GM18873 (cell line): ENCODE data around the gene POLN.

ENCODE experiments used
- ATAC-seq: cut with Tn5 transposase; IDR thresholded peaks from one replicate; pipeline ENCODE4 v1.9.1; 2021; ENCODE audit warnings: mild to moderate bottlenecking, moderate library complexity, moderate number of reproducible peaks; ENCODE audit not compliant: unreplicated experiment, low FRiP score

Gene POLN

GRCh38 chr4:2089222-2089621 is 152.7 kb downstream of the POLN start:
- ATAC-seq: no peak

DNA sequence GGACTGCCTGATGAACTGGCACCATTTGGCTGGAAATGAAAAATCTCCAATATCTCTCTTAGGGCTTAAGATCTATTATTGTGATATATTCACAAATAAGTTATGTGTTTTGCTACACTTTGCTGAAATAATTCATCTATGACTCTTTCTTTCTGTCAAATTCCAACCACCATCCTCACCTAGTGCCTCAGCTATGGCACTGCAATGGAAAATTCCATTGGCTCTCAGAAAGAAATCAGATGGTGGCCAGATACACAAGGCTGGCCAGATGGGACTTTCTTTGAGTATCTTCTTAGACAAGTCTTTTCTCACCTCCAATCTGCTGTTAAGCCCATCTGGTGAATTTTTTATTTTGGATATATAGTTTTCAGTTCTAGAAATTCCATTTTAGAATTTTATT is 154.8 kb downstream of the POLN start:
- no peak for ATAC-seq

- ATAC-seq: no peak
Observed at GRCh38 chr4:2085496-2085901, 156.4 kb downstream of the POLN start.

DNA sequence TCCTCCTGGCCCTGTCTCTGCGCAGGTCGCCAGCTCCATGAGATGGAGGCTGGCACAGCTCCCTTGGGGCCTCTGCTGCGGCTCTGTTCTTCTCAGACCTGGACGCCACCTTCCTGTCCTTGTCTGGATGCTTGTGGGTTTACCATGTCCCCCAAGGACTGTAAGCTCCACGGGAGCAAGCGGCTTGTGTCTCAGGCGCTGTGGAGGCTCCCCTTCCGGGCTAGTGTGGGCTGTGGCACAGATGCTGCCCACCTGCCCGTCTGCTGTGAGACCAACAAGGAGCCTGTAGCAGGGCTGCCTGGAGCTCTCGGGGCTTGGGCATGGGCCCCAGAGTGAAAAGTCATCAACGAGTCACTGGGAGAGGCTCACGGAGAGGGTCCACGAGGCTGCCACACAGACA is 157.6 kb downstream of the POLN start:
- no peak for ATAC-seq

- no peak for ATAC-seq
Observed at GRCh38 chr4:2083826-2084160, 158.1 kb downstream of the POLN start.

DNA sequence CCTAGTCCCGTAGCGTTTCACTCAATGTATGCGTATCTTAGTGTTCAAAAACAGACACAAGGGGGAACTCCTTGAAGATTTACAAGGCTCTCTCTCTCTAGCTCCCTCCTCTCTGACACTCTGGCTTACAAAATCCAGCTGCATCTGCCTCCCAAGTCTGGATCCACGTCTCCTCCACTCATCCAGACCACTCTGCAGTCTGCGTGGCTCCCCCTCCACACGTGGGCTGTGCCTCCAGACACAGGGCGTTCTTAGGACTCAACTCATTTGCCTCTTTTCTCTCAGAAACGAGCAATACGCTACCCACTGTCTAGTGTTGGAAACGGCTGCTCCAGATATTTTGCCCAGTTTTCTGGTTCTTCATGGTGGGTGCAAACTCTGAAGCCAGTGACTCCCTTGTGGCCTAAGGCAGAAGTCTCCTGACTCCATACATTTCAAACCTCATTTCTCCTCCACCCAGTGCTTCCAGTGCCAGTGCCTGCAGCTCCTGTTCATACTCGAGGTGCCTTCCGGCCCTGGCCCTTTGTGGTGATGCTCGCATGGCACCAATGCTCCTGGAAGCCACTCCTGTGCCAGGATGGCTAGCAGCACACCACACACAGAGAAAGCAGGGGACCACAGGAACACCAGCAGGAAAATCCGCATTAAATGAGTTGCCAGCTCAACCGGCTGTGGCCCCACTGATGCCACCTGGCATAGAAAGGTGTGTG is 158.7 kb downstream of the POLN start:
- no peak for ATAC-seq

- no peak for ATAC-seq
Observed at GRCh38 chr4:2082627-2083026, 159.3 kb downstream of the POLN start.

GRCh38 chr4:2082118-2082517 is 159.8 kb downstream of the POLN start:
- no peak for ATAC-seq

DNA sequence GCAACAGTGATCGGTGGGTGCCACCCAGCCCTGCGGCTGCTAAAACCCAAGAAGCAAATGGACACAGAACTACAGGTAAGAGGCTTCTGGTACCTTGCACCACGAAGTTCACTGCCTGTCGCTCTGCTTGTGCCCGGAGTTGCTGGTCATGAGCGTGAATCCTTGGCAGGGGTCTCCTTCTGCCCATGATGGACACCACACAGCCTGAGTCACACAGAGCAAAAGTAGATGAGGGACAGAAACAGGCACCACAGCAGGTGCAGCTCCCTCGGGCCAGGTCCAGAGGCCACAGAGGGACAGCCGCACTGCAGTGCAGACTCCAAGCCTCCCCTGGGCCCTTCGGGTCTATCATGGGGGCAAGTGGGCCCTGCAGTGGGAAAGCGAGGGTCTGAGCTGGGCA is 160.4 kb downstream of the POLN start:
- no peak for ATAC-seq

- no peak for ATAC-seq
Observed at GRCh38 chr4:2080429-2081300, 161.3 kb downstream of the POLN start.

DNA sequence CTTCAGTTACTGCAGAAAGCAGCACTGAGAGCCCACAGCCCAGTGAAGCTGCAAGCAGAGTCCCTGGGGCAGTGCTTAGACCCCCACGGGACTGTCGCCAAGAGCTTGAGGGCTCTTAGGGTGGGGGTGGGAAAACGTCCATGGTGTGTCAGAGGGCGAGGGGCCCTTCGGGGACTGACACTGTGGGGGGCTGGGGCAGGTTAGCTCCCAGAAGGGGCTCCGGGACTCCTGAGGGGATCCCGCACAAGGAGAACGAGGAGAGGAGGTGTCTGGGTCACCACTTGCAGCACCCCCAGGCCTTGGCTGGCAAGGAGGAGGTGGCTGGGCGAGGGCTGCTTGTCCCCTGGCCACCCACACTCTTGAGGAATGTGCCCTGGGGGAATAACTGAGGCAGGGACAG is 162.0 kb downstream of the POLN start:
- ATAC-seq: no peak

GRCh38 chr4:2079006-2079405 is 162.9 kb downstream of the POLN start:
- no peak for ATAC-seq

DNA sequence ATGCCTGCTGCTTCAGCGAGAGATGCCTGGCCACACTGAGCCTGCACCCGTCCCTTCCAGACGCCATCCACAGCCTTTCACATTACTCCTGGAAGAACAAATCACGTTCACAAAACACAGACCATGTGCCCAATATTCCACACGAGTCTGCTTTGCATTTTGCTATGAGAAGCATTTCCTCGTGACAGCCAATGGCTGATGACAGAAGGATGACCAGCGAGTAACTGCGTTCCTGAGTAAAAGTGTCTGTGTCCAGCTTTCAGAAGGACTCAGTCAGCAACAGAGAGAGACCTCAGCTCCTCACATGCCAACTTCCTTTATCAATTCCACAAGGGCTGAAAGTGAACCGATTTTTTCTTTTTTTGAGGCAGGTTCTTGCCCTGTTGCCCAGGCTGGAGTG is 163.3 kb downstream of the POLN start:
- ATAC-seq: no peak

- ATAC-seq: no peak
Observed at GRCh38 chr4:2077537-2078460, 164.1 kb downstream of the POLN start.

- no peak for ATAC-seq
Observed at GRCh38 chr4:2076908-2077536, 164.9 kb downstream of the POLN start.

DNA sequence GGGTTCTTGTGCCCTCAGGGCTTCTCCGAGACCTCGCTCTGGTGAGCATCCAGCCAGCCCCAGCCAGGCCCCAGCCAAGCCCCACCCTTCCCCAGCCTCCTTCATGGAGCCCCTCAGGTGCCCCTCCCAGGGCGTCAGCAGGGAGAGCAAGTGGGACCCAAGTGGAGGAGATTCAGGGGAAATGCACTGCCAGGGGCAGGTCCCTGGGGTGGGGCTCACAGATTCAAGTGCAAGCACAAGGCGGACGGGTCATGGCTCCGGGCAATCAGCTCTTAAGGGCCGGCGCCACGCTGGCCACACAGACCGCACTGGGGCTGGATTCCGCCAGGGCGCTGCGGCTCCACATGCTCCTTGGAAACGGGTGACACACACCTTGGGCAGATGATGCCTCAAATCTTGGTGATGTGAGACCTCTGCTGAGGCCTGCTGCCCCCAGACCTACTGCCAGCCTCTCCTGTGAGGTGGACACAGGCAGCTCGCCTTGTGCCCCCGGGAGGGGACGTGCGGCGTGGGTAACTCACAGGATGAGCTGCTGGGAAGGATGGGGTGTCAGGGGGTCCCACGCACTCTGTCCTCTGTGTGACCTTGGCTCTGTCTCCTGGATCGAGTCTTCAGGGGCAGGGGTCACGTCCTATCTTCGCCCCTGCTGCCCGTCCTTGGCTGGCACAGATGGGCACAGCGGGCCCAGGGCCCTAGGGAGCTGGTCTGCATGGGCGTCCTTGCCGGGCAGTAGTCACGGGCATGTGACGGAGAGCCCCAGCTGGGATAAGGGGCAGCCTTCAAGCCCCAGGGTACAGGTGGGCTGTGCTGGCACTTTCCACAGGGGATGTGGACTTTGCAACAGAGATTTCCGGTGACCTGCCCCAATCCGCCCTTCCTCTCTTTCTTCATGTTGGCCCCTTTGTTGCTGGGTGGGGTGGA is 165.7 kb downstream of the POLN start:
- ATAC-seq: no peak

DNA sequence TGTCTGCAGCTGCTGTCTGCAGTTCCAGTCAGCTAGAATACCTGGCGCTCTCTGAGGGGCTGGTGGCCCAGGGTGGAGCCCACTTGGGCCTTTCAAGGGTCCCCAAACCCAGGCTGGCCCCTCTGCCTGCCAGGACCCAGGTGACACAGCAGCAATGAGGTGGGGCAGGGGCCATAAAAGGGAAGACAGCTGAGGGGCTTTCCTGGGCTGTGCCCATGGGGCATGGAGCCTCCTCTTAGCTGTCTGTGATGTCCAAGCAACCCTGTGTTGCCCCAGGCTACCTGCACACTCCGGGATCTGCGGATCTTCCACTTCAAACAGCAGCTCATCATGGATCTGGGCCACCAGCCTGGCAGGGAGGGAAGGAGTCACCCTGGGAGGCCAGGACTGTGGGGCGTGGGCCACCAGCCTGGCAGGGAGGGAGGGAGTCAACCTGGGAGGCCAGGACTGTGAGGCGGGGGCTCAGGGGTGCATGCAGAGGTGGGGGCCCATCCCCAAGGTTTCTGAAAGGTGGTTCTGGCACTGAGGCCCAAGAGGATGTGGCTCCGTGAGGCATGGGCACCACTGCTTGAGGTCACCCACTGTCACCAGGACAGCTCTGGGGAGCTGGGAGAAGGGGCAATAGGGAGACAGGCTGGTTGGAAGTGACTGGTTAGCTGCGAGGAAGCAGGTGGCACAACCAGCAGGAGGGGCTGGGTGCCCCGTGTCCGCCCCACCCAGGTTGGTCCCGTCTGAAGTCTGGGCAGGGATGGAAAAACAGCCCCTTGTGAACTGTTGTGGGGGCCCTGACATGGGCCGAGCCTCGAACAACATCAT is 166.5 kb downstream of the POLN start:
- no peak for ATAC-seq

DNA sequence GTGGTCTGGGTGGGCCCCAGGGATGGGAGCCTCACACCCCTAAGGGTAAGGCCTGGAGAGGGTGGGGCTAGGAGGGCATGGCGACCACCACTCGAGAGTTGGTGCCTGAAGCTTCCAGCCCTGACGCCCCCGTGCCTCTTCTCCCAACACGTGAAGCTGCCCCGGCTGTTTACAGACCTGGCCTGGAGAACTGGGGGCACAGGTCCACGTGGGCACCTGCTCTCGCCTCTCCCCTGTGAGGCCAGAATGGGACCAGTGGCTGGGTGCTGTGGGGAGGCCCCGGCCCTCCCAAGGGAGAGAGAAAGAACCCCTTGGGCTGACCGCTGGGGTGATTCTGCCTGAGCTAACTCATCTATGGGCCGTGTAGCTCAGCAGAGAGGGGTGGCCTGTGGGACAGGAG is 167.3 kb downstream of the POLN start:
- ATAC-seq: no peak
